CD4-positive, alpha-beta T cell treated with Interferon alpha-2 for 1 hour (primary cell): ENCODE results near the gene CLCA2.

Experiments
- DNase-seq, 2 donors: peaks; one replicate each; pipeline ENCODE4 v3.0.0-alpha.2; 2020 to 2022

Gene CLCA2, protein sequence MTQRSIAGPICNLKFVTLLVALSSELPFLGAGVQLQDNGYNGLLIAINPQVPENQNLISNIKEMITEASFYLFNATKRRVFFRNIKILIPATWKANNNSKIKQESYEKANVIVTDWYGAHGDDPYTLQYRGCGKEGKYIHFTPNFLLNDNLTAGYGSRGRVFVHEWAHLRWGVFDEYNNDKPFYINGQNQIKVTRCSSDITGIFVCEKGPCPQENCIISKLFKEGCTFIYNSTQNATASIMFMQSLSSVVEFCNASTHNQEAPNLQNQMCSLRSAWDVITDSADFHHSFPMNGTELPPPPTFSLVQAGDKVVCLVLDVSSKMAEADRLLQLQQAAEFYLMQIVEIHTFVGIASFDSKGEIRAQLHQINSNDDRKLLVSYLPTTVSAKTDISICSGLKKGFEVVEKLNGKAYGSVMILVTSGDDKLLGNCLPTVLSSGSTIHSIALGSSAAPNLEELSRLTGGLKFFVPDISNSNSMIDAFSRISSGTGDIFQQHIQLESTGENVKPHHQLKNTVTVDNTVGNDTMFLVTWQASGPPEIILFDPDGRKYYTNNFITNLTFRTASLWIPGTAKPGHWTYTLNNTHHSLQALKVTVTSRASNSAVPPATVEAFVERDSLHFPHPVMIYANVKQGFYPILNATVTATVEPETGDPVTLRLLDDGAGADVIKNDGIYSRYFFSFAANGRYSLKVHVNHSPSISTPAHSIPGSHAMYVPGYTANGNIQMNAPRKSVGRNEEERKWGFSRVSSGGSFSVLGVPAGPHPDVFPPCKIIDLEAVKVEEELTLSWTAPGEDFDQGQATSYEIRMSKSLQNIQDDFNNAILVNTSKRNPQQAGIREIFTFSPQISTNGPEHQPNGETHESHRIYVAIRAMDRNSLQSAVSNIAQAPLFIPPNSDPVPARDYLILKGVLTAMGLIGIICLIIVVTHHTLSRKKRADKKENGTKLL

DNA sequence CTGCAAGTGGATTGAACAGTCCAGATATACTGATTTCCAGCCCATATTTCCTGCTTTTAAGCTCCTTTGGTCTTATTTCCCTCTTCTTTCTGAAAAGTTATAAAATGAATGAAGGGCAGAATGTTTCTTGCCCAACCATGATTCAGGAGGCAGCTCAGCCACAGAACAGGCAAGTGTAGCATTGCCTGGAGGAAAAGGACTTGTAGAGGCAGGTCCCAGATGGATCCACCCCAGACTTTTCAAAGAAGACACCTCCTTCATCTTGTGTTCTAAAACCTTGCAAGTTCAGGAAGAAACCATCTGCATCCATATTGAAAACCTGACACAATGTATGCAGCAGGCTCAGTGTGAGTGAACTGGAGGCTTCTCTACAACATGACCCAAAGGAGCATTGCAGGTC lies at the start of gene CLCA2:
Gene CLCA2 (plus strand): TSS at position 299 of the 400 bp plus-strand sequence. CDS start 77 bp downstream, at position 376.
- no peak for DNase-seq

DNA sequence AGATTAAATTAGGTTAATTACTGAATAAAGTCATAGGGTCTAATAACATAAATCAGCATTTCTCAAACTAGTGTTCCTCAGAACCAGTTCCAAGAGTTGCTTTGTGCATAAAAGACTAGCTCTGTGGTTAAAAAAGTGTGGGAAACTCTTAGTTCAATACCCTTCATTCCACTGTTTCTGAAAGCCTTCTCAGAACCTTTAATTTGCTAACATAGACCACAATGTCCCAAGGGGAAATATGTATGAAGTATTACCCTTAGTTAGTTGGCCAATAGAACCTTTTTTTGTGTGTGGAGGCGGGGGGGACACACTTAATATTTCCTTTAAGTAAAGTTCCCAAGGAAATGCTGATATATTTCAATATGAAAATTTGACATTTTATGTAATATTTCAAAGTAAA lies 48.3 kb upstream of the CLCA2 start:
- no peak for DNase-seq

DNA sequence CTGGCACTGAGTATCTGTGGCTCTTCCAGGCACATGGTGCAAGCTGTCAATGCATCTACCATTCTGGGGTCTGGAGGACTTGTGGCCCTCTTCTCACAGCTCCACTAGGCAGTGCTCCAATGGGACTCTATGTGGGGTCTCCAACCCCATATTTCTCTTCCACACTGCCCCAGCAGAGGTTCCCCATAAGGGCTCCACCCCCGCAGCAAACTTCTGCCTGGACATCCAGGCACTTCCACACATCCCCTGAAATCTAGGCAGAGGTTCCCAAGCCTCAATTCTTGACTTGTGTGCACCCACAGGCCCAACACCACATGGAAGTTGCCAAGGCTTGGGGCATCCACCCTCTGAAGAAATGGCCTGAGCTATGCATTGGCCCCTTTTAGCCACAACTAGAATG lies 46.6 kb upstream of the CLCA2 start:
- no peak for DNase-seq

DNA sequence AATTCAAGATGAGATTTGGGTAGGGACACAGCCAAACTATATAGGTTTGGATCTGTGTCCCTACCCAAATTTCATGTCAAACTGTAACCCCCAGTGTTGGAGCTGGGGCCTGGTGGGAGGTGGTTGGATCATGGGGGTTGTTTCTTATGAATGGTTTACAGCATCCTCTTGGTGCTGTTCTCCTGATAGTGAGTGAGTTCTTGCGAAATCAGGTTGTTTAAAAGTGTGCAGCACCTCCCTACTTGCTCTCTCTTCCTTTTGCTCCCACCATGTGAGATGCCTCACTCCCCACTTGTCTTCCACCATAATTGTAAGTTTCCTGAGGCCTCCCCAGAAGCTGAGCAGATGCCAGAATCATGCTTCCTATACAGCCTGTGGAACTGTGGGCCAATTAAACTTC lies 45.2 kb upstream of the CLCA2 start:
- DNase-seq: no peak

DNA sequence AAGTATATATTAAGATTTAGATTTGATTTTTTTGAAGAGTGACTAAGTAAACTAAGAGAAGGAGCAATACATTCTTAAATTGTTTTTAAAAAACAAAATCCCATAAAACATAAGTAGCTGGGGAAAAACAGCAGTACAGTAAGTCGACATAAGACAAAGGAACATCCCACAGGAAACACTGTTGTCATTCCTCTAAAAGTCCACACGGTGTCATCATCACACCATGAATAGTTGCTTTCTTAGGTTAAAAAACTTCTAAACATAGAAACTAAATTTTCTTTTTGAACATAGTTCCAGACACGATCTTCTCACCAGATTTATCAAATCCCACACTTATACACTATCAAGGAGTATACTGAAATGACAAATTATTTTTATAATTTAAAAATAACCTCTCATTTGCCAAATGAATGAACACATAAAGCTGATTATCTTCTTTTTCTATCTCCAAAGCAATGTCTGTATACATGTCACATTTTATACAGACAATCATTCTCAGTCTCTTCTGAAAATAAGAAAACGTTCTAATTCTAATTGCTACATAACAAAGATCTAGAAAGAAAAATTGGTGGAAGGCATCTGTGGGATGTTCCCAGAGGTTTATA lies 43.6 kb upstream of the CLCA2 start:
- peak; percentile 11 to 60 for DNase-seq

DNA sequence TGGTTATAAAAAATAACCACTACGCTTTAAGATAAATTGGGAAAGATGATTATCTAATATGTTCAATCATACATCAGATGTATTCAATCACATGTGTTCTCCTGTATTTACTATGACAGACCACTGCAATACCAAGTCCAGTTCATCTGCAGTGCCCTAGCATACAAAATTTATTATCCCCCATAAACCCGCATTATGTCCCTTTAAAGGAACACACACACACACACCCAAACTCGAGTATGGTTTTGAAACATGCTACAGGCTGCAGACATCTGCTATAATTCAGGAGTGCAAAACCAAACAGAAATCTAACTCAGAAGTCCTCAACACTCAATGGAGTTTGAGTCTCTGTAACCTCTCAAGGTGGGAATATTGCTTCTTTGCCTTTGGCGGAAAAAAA lies 42.7 kb upstream of the CLCA2 start:
- no peak for DNase-seq

DNA sequence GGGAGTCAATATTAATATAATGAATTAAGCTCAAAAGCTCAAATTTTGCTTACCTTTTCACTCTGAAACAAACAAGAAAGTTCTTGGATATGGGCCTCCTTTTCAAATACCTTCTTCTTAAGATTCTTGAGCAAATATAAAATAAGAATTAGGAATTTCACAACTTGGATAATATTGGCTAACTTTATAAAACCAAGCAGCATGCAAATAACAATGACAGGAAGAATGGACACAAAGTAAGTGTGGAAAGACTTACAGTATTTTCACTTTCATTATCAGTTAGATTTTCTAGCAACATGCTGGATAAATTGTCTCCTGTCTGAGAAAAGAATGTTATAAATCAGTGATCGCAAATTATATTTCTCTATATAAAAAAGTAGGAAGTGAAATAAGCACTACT lies 41.1 kb upstream of the CLCA2 start:
- DNase-seq: no peak

DNA sequence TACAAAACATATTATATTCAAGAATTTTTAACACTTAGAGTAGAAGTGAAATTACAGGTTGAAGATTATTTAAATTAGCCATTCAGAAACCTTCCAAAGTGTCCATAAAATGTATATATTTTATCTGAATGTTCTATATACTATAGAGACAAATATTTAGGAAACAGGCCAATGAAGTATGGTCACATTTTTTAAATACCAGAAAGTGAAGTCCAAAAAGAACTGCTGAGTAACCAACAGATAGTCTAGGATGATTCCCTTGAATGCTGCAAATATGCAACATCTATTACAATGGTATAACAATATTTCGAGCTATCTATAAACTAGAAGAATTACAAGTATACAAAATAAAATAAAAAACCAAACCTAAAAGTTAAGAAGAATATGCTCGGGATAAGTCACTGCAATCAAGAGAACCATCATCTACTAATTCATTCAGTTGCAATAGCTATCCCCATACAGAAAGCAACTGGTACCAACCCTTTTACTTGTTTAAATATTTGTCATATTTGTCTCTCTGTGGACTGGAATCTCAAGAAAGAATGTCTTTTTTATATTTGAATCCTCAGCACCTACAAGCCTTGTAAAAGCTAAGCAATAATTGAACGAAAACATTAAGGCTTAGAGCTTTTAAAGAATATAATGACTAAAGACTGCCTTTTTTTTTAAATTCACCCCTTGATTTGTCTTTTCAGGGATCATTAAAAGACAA lies 35.9 kb upstream of the CLCA2 start:
- no peak for DNase-seq

DNA sequence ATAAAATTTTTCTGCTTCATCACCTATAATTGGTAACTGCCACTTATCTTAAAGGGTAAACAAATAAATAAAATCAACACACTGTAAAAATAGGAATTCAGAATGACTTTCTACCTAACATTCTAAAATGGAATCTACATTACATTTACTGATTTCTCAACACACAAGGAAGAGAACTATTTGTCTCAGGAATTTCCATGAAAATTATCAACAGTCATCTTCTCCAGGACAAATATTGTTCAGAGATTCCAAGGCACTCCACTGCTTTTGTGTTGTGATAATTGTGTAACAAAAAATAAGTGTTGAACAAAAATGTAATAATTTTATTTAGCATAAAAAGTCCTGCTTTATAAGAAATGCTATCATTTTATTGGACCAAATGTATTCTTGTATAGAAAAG lies 35.2 kb upstream of the CLCA2 start:
- no peak for DNase-seq

DNA sequence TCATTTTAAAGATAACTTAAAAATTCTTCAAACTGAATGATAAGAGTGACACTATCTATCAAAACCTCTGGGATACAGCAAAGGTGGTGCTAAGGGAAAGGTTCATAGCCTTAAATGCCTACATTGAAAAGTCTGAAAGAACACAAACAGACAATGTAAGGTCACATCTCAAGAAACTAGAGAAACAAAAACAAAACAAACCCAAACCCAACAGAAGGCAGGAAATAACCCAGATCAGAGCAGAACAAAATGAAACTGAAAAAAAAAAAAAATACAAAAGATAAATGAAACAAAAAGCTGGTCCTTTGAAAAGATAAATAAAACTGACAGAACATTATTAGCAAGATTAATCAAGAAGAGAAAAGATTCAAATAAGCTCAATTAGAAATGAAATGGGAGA lies 34.7 kb upstream of the CLCA2 start:
- DNase-seq: peak in 1 of 2 donors; percentile 63

DNA sequence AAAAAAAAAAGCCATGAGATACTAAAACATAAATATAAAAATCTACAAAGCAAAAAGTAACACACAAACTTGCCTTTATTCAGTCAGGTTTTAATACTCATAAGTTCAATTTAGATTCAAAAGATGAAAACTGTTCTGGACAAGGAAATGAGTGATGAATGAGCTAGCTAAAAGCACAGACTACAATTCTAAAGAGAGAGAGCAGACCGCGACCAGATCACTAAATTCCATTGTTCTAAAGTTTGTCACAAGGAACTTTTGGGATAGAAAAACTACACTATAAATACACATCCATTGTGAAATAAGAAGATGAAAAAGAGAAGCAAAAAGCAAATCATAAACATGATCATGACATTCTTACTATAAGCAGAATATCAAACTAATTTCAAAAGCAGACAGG lies 29.6 kb upstream of the CLCA2 start:
- DNase-seq: no peak

DNA sequence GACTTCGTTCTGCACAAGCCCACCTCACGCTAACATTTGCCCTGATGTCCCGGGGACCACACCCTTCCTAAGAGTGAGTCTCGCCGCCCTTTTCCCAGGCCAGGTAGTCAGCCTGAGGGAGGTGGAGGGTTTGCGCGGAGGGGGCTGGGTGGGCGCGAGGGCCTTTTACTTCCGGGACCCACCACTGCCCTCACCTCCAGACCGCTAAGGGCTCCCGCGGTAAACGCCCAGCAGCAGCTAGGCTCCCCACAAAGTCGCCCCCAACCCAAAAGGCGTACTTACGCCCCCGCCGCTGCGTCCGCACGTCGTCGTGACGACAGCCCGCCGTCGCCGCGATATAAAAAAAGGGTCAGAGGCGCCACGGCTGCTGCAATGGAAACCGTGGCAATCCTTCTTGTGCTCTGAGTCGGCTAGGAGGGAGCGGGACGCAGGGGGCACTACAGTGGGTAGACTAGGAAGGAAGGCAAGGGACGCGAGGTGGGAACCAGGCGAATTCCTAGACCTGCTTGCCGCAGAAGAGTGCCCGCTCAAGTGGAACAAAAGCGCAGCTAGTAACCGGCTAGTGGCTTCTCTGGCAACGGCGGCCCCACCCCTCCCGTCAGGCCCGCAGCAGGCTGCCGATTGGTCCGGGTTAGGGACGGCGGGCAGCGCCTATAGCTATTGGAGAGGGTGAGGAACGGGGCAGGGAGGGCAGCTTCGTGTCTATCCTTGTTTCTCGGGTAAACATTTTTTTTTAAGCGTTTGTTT lies 28.0 kb upstream of the CLCA2 start, which contains the start of gene ODF2L:
Gene ODF2L (minus strand): TSS at position 573 of the 747 bp plus-strand sequence. CDS start 9,296 bp downstream, outside the sequence.
- peak; percentile 85 to 90 for DNase-seq

DNA sequence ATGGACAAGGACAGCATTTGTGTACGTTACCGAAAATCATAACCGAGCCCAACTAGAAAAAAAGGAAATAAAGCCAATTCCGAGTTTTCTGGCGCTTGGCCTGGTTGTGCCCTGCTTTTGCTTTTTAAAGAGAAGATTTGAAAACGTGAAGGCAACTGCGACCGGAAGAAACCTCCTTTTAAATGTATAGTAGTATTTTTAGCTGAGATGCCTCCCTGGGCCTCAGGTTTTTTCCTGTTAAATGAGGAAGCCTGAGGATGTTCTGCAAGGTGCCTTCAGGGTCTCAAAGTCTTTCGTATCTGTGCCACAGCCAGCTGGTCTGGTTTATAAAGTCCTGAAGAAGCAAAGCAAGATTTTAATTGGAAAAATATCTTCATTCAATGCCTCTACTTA lies 27.5 kb upstream of the CLCA2 start:
- DNase-seq: peak in 1 of 2 donors; percentile 7

DNA sequence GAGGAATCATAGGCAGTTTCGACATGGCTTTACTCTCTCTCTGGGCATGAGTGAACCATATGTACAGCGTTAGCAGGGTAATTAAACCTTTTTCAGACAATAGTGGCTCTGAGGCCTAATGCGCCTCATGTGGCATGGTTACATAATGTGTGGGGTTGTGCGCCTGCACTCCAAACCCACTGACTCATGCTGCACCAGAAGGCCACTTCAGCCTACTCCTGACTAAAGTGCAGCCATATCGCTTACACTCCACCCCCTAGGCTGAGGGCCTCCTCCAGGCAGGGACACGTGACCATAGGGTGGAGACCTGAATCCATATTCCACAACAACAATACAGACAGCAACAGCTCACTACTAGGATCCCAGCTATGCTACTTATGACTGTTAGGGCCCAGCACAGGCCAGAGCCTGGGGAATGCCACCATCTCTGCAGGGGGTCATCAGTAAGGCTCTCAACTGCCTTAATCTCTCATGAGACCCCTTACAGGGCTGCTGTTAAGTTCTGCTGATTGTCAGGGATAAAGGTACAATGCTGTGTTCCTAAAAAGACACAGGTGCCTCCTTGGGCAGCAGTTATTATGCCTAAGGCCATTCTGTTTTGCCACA lies 14.5 kb upstream of the CLCA2 start:
- no peak for DNase-seq

DNA sequence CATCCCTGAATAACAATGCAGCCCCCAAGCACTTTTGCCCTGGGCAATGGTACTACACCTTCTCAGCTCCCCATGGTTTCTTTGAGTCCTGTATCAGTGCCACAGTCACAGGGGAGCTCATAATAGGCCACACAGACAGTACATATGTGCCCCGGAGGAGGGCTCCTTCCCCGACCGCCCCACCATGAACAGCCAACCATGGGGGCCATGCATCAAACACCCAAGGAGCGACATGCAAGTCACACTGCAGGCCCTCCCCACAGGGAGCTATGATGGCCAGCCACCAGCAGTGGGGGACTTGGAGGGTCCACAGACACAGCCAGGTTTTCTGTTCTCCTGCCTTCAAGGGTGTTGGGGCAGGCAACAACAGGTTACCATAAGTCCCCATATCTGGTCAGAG lies 13.1 kb upstream of the CLCA2 start:
- no peak for DNase-seq

DNA sequence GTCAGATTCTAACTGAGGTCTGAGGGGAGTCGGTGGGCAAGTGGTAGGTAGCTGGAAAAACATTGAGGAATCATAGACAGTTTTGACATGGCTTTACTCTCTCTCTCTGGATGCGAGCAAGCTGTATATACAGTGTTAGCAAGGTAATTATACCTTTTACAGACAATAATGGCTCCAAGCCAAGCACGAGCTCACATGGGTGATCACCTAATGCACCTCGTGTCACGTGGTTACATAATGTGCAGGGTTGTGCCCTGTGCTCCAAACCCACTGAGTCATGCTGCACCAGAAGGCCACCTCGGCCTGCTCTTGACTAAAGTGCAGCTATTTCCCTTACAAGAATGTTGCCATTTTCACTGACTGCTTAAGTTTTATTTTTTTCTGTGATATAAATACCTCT lies 7.6 kb upstream of the CLCA2 start:
- no peak for DNase-seq

DNA sequence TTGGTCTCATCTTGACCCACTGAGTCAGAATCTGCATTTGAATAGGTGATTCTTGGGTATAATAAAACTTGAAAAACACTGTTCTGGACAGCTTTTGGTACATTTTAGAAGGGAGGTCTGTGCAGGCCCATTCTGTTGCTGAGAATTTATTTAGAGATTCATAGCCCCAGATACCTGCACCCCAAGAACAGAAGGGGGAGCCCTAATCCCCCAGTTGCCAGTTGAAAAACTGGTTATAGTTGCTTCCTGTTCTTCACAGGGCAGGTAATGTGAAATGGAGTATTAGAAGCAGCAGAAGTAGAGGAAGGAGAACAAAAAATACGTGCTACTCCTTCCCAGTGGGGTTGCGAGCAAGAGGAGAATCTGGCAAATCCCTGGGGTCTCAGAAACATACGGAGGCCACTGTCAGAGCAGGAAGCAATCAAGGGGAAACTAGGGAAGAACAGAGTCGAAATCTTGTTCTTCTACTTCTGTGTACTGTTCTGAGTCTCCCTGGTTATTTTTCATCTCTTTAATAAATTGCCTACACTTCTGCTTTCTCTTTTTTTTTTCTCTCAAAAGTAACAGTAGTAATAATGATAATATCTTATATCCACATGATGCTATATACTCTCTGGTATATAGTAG lies 4.6 kb upstream of the CLCA2 start:
- DNase-seq: peak; percentile 52 to 59

DNA sequence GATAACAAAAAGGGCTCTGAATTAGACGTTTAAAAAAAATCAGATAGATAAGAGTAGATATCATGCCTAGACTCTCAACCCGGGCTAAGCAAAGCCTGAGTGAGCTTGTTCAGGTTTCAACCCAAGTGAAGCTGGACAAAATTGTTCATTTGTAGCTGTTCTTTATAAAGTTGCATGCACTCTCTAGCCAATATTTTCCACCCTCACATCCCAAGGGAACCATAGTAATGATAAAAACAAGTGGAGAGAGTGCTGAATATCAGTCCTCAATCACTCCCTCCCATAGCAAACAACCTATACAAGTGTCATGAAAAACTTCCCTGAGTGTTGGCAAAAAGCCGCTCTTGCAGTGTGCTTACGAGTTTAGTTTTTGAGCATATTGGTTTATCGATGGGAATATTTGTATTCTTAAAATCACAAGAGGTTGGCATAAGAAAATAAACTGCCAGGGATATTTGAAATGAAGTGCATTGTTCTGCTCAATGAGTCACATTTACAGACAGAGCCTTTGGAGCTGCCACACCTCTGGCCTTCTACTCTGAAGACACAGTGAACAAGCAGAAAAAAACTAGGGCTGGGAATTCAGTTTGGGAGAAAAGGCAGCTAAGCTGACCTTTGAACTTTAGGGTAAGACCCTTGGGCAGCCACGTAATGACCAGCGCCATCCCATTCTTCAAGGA lies 2.2 kb upstream of the CLCA2 start:
- DNase-seq: no peak

DNA sequence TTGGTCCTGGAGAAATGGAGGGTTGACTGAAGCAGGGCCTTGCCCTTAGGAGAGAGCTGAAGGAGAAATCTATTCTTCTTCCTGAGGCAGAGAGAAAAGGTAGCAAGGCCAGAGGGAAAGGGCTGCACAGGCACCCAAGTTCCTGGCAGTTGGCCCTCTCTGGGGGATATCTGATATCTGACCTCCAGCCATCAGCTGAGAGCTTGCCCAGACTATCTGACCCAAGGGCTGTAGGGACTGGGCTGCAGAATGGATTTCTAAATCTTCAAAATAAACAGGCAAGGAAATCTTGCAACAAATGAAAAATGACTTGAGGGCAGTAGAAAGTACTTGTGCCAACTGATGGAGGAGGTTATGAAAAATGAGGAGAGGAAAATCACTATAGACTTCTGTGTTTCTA lies 498 bp upstream of the CLCA2 start:
- no peak for DNase-seq

DNA sequence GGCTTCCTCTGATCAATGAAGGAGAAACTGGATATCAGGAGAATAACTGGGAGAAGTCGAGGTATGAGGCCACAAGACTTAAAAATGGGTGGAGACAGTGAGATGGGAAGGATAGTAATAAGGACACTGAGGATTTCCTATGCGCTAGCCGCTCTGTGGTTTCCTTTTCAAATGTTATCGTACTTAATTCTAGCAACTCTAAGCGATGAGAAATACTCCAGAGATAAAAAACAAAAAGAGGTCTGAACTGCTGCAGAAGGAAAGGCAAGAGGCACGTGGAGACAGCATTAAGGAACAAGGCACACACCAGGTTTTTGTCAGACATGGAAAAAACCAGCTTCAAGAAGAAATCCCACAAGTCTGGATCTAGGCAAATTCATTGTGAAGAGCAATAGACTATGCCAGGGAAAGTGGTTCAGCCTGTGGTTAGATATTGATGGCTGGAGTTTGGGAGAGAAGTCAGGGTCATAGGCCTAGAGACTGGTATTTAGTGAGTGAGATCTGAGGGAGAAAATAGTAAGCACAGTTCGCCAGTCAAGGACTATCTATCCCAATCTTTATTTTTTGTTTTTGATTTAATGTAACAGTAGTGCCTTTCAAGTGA lies 5.3 kb downstream of the CLCA2 start:
- DNase-seq: no peak
